IPS-18c (cell line): ENCODE measurements around the gene TKT.
"Not testable (repeated sequence)": the region's sequence is repeated elsewhere in the genome, so short reads cannot be mapped to it uniquely, and the experiment has no call there.

Experiments used
- H3K4me3 ChIP-seq: 2 replicates; pipeline ENCODE4 v1.7.0; 2013; ENCODE audit warnings: low read depth, mild to moderate bottlenecking, low read length, moderate library complexity; ENCODE audit not compliant: insufficient read depth
- H3K9me3 ChIP-seq: one replicate; pipeline ENCODE4 v1.6.1; 2013; ENCODE audit warnings: mild to moderate bottlenecking, low read length, moderate library complexity; ENCODE audit not compliant: control insufficient read depth, insufficient read depth

Gene TKT

GRCh38 chr3:53255775-53256703 is at the start of gene TKT:
TSS of gene TKT (minus strand) at chr3:53256022. CDS start at chr3:53255942, 80 bp downstream.
- peak within 1 kb of the TSS; percentile 82 for H3K4me3 ChIP-seq
- H3K9me3 ChIP-seq: no peaks in the 10 kb centered on the region

DNA sequence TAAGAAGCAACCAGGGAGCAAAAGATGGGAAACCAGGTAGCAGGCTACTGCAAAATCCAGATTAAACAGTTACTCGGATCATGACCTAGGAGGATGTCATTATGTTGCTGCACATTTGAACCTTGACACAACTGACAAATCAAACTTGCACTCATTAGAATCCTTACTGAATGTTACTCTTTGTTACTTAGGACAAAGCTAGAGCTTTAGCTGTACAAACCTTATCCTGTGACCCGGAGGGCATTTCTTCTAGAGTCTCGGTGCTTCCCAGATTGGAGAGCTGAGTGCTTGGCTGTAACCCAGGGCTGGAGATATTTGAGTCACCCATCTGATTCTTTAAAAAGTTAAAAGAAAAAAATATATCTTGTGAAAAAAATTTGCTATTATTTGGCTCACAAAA is 48.1 kb upstream of the TKT start:
- Histone ChIP-seq H3K4me3 (no peak overlapping the region), H3K9me3 (no peaks in the 10 kb centered on the region)

GRCh38 chr3:53303549-53303948 is 47.7 kb upstream of the TKT start:
- H3K4me3 ChIP-seq: no peak overlapping the region

GRCh38 chr3:53300826-53301225 is 45.0 kb upstream of the TKT start:
- H3K9me3 ChIP-seq: no peaks in the 10 kb centered on the region
- no peak overlapping the region for H3K4me3 ChIP-seq

More at GRCh38 chr3:53303549-53303948, 47.7 kb upstream of the TKT start:
- H3K9me3 ChIP-seq: no peaks in the 10 kb centered on the region

DNA sequence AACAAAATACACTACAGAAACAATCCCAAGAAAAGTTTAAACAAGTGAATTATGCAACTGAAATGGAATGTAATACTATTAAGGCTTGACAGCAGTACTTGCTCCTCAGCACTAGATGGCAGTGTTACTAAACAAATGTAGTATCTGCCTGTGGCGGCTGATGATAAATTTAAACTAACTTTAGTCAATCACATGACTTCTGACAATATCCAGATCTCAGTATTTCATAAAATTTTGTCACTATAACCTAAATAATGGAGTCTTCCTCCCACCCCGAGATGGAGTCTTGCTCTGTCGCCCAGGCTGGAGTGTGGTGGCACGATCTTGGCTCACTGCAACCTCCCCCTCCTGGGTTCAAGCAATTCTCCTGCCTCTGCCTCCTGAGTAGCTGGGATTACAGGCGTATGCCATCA is 43.8 kb upstream of the TKT start:
- not testable (repeated sequence) for H3K4me3 ChIP-seq, H3K9me3 ChIP-seq

DNA sequence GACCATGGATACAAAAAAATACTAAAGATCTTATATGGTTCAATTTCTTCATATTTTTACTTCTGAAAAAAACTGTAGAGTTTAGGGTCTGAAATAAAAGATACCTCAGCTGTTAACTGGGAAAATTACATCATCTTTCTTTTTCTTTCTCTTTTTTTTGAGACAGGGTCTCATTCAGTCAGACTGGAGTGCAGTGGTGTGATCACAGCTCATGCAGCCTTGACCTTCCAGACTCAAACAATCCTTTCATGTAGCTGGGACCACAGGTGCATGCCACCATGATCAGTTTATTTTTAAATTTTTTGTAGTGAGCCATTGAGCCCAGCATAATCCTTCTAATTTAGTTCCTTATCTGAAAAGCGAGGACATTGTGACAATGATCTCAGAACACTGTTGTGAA is 39.6 kb upstream of the TKT start:
- H3K9me3 ChIP-seq: no peaks in the 10 kb centered on the region
- H3K4me3 ChIP-seq: no peak overlapping the region

DNA sequence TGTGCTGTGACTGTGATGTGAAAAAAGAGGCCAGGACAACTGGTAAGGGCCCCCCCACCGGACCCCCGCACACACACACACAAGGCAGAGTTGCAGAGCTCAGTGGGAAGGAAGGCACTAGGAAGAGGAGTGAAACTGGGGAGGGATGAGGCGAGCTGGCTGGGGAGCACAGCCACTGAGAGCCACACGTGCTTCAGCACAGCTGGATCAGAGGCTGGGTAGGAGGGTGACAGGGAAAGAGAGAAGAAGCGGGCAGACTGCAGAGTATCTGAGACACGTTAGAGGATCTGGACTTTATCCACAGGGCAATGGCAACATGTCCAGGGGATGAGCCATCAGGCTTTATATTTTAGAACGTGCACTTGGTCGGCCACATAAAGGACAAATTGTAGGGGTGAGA is 38.0 kb upstream of the TKT start:
- H3K4me3 ChIP-seq: no peak overlapping the region
- no peaks in the 10 kb centered on the region for H3K9me3 ChIP-seq

GRCh38 chr3:53288214-53288613 is 32.4 kb upstream of the TKT start:
- no peak overlapping the region for H3K4me3 ChIP-seq
- H3K9me3 ChIP-seq: no peaks in the 10 kb centered on the region

DNA sequence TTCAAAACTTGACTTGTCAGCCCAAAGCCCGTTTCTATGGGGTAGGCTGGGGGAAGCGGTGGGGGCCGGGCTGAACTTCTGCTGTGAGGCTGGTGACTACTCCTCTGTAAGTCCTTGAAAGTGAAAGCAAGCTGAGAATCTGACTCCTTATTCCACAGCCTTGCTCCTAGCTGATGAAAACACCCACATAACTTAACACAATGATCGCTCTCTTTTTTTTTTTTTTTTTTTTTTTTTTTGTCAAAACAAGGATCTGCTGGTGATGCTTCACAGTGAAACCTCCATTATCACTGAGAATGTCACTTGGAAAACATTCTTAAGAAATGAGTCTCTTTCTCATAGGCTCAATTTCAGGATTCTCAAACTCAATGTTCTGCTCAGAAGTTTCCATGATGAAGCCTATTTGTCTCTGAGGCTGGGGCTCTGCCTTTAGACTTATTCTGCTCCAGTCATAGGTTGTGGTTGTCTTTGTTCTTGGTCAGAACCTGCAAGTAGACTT is 31.4 kb upstream of the TKT start:
- H3K4me3 ChIP-seq: no peak overlapping the region
- H3K9me3 ChIP-seq: no peaks in the 10 kb centered on the region

GRCh38 chr3:53286727-53287126 is 30.9 kb upstream of the TKT start:
- H3K4me3 ChIP-seq: no peak overlapping the region
- no peaks in the 10 kb centered on the region for H3K9me3 ChIP-seq

DNA sequence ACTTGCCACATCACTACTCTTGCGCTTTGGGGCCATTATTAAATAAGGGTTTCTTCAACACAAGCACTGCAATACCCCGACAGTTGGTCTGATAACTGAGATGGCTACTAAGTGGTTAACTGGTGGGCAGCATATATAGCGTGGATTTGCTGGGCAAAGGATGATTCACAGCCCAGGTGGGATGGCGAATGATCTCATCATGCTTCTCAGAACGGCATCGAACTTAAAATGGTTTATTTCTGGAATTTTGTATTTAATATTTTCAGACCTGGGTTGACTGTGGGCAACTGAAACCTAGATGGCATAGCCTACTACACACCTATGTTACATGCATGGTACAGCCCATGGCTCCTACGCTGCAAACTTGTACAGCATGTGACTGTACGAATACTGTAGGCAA is 26.8 kb upstream of the TKT start:
- Histone ChIP-seq H3K4me3 (no peak overlapping the region), H3K9me3 (no peaks in the 10 kb centered on the region)

- H3K9me3 ChIP-seq: no peaks in the 10 kb centered on the region
- no peak overlapping the region for H3K4me3 ChIP-seq
These were observed 22.8 kb upstream of the TKT start for GRCh38 chr3:53278667-53279066.

DNA sequence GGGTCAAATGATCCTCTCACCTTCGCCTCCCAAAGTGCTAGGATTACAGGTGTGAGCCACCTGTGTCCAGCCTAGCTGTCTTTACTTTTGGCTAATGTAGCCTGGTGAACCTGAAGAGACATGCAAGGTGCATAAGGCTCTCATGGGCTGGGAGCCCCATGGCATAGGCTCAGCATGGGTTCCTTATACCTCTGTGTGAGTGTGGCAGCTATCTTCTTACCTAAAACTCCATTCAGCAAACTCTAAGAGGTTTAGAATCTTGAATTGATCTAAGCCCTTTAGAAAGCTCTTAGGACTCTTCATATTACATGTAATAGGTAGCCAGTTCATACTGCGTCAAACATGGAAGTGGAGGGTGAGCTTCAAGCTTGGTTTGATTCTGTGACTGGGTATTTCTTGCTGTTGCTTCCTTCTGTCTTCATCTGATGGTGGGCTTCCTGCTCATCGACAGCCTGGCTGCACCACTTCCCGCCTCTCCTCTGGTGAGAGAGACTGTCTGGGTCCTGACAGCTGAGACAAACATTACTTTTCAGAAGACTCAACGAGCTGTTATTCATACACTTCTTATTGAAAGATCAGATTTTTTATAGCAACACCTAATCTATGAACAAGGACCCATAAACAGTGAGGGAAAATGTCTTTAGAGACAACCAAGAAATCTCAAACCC is 19.2 kb upstream of the TKT start:
- Histone ChIP-seq H3K4me3 (no peak overlapping the region), H3K9me3 (peaks cover 3% of the 10 kb centered on the region)

DNA sequence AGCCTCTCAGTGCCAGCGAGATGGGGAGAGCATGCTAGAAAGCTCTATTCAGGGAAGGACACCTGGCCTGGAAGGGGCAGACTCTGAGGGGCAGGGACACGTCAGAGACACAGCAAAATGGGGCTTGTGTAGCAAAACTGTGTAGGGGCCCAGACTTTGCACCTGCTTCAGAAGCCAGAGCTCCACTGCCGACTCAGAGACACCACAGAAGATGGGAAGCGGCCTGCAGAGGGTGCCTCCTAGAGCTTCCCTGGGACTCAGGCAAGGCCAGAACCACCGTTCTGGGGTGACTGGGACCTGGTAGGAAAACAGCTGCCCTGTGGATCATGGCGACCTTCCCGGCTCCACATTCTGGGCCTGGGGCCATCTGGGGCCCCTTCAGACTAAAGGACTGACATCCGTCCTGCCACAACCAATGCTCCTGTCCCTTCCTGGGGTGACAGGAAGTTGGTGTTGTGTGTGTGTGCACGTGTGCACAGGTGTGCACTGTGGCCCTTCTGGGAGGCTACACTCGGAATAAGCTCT is 17.4 kb upstream of the TKT start:
- no peak overlapping the region for H3K4me3 ChIP-seq
- H3K9me3 ChIP-seq: peaks cover 3% of the 10 kb centered on the region

- H3K4me3 ChIP-seq: no peak overlapping the region
- peaks cover 3% of the 10 kb centered on the region for H3K9me3 ChIP-seq
These were observed 14.4 kb upstream of the TKT start for GRCh38 chr3:53269888-53270880.

GRCh38 chr3:53269193-53269592 is 13.4 kb upstream of the TKT start:
- H3K9me3 ChIP-seq, H3K4me3 ChIP-seq: not testable (repeated sequence)

GRCh38 chr3:53267766-53268165 is 11.9 kb upstream of the TKT start:
- peaks cover 3% of the 10 kb centered on the region for H3K9me3 ChIP-seq
- H3K4me3 ChIP-seq: no peak overlapping the region
